ENCODE data around the gene KLF5. TPM values are rescaled to one million over a fixed set of nuclear protein-coding genes. Genes with fewer than 3 reads are reported as not detected.

Gene KLF5
- total RNA-seq, 1 experiment from 2014 or later, result 2.3 TPM

DNA sequence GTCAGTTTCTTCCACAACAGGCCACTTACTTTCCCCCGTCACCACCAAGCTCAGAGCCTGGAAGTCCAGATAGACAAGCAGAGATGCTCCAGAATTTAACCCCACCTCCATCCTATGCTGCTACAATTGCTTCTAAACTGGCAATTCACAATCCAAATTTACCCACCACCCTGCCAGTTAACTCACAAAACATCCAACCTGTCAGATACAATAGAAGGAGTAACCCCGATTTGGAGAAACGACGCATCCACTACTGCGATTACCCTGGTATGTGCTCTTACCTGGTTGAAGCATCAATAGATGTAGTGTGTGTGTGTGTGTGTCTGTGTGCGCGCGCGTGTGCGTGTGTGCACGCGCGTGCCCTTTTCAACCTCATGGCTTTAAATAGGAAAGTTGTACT, 3.7 kb downstream of the KLF5 start:
- TF ChIP-seq, protein P1, sequence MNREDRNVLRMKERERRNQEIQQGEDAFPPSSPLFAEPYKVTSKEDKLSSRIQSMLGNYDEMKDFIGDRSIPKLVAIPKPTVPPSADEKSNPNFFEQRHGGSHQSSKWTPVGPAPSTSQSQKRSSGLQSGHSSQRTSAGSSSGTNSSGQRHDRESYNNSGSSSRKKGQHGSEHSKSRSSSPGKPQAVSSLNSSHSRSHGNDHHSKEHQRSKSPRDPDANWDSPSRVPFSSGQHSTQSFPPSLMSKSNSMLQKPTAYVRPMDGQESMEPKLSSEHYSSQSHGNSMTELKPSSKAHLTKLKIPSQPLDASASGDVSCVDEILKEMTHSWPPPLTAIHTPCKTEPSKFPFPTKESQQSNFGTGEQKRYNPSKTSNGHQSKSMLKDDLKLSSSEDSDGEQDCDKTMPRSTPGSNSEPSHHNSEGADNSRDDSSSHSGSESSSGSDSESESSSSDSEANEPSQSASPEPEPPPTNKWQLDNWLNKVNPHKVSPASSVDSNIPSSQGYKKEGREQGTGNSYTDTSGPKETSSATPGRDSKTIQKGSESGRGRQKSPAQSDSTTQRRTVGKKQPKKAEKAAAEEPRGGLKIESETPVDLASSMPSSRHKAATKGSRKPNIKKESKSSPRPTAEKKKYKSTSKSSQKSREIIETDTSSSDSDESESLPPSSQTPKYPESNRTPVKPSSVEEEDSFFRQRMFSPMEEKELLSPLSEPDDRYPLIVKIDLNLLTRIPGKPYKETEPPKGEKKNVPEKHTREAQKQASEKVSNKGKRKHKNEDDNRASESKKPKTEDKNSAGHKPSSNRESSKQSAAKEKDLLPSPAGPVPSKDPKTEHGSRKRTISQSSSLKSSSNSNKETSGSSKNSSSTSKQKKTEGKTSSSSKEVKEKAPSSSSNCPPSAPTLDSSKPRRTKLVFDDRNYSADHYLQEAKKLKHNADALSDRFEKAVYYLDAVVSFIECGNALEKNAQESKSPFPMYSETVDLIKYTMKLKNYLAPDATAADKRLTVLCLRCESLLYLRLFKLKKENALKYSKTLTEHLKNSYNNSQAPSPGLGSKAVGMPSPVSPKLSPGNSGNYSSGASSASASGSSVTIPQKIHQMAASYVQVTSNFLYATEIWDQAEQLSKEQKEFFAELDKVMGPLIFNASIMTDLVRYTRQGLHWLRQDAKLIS (CRISPR knock-in tag; IDR thresholded peaks at IDR 0.05; ENCODE audit: borderline replicate concordance), result no peak
- TF ChIP-seq ATF1 (CRISPR knock-in tag; IDR thresholded peaks at IDR 0.05), result no peak
- H3K4me1 Mint-ChIP-seq, result peaks cover 68% of the 10 kb centered on the region
- ATAC-seq, result no peak
- H3K4me3 Mint-ChIP-seq, result no peak overlapping the region
- H3K27ac Mint-ChIP-seq, result no peak overlapping the region
- H3K9me3 Mint-ChIP-seq, result no peaks in the 10 kb centered on the region
- peaks cover 70% of the 10 kb centered on the region for H3K27me3 Mint-ChIP-seq (ENCODE audit: low read depth)
- no peak for DNase-seq (ENCODE audit: low spot score)
- ChIA-PET CTCF (no interaction called here), POLR2A (no interaction called here)
- H3K36me3 Mint-ChIP-seq, result no peaks in the 10 kb centered on the region

DNA sequence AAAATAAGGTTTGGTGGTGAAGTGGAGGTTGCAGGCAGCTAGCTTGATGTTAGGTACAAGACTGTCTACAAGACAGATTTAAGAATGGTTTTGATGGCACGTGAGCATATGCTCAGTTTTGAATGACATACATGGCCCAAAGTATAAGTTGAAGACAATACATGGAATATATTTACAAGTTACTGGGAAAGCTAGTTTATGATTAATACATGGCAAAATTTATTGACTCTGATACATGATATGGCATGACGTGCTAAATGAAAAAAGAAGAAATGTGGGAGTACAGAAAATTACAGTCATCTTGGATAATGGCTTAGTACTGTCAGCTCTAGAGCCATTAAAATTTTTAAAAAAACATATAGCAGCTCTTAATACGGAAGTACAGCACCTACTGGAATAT, 4.4 kb downstream of the KLF5 start:
- POLR2A ChIA-PET, result interaction anchor here (0.7 kb wide), 1 partner anchor 36 kb away, joined by 3 read pairs; no protein-coding TSS in a partner anchor
- DNase-seq (ENCODE audit: low spot score) (no peak), ATAC-seq (no peak)
- H3K4me1 Mint-ChIP-seq, result peaks cover 62% of the 10 kb centered on the region
- no peak overlapping the region for H3K27ac Mint-ChIP-seq
- no peaks in the 10 kb centered on the region for H3K36me3 Mint-ChIP-seq
- TF ChIP-seq RELA (CRISPR knock-in tag; IDR thresholded peaks at IDR 0.05; ENCODE audit: borderline replicate concordance), result no peak
- TF ChIP-seq, protein P2, sequence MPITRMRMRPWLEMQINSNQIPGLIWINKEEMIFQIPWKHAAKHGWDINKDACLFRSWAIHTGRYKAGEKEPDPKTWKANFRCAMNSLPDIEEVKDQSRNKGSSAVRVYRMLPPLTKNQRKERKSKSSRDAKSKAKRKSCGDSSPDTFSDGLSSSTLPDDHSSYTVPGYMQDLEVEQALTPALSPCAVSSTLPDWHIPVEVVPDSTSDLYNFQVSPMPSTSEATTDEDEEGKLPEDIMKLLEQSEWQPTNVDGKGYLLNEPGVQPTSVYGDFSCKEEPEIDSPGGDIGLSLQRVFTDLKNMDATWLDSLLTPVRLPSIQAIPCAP (CRISPR knock-in tag; IDR thresholded peaks at IDR 0.05), result no peak
- H3K27me3 Mint-ChIP-seq (ENCODE audit: low read depth), result peaks cover 63% of the 10 kb centered on the region
- no peak overlapping the region for H3K4me3 Mint-ChIP-seq
- CTCF ChIA-PET, result no interaction called here
- H3K9me3 Mint-ChIP-seq, result no peaks in the 10 kb centered on the region

DNA sequence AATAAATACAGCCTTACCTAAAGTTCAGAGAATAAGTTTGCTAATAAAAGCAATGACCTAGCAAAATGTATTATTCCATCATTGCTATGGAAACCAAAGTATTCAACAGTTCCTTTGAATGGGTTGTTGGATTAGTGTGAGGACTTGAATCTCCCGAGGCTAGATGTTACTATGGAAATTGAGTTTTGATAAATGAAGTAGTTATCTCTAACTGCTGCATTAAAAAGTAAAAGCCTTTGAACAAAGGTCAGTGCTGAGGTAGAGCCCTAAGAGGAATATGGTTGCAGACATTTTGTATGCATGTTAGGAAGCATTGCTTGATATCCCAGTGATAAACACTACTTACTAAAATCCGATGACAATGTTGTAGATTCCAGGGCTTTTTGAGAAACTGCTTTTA, 6.2 kb downstream of the KLF5 start:
- ChIA-PET POLR2A (no interaction called here), CTCF (no interaction called here)
- Mint-ChIP-seq H3K27me3 (ENCODE audit: low read depth) (peaks cover 52% of the 10 kb centered on the region), H3K4me1 (peaks cover 58% of the 10 kb centered on the region), H3K27ac (no peak overlapping the region), H3K36me3 (no peaks in the 10 kb centered on the region), H3K9me3 (no peaks in the 10 kb centered on the region), H3K4me3 (no peak overlapping the region)
- no peak for ATAC-seq
- no peak for DNase-seq (ENCODE audit: low spot score)
- TF ChIP-seq ETV6 (CRISPR knock-in tag; IDR thresholded peaks at IDR 0.05) (no peak), ESRRA (CRISPR knock-in tag; IDR thresholded peaks at IDR 0.05; ENCODE audit: borderline replicate concordance) (no peak), ATF1 (CRISPR knock-in tag; IDR thresholded peaks at IDR 0.05) (no peak), NR3C1 (CRISPR knock-in tag; conservative IDR thresholded peaks at IDR 0.05; ENCODE audit: low read depth) (no peak), ELF4 (CRISPR knock-in tag; IDR thresholded peaks at IDR 0.05; ENCODE audit: low read depth) (no peak), NFE2L1 (CRISPR knock-in tag; IDR thresholded peaks at IDR 0.05) (no peak), EMX1 (CRISPR knock-in tag; IDR thresholded peaks at IDR 0.05) (no peak), RORB (CRISPR knock-in tag; IDR thresholded peaks at IDR 0.05) (no peak), TEAD4 (CRISPR knock-in tag; IDR thresholded peaks at IDR 0.05) (no peak), HMGA2 (CRISPR knock-in tag; IDR thresholded peaks at IDR 0.05) (no peak), MXD4 (CRISPR knock-in tag; IDR thresholded peaks at IDR 0.05; ENCODE audit: borderline replicate concordance) (no peak), ZNF219 (CRISPR knock-in tag; IDR thresholded peaks at IDR 0.05; ENCODE audit: borderline replicate concordance) (no peak)
- TF ChIP-seq, protein P3, sequence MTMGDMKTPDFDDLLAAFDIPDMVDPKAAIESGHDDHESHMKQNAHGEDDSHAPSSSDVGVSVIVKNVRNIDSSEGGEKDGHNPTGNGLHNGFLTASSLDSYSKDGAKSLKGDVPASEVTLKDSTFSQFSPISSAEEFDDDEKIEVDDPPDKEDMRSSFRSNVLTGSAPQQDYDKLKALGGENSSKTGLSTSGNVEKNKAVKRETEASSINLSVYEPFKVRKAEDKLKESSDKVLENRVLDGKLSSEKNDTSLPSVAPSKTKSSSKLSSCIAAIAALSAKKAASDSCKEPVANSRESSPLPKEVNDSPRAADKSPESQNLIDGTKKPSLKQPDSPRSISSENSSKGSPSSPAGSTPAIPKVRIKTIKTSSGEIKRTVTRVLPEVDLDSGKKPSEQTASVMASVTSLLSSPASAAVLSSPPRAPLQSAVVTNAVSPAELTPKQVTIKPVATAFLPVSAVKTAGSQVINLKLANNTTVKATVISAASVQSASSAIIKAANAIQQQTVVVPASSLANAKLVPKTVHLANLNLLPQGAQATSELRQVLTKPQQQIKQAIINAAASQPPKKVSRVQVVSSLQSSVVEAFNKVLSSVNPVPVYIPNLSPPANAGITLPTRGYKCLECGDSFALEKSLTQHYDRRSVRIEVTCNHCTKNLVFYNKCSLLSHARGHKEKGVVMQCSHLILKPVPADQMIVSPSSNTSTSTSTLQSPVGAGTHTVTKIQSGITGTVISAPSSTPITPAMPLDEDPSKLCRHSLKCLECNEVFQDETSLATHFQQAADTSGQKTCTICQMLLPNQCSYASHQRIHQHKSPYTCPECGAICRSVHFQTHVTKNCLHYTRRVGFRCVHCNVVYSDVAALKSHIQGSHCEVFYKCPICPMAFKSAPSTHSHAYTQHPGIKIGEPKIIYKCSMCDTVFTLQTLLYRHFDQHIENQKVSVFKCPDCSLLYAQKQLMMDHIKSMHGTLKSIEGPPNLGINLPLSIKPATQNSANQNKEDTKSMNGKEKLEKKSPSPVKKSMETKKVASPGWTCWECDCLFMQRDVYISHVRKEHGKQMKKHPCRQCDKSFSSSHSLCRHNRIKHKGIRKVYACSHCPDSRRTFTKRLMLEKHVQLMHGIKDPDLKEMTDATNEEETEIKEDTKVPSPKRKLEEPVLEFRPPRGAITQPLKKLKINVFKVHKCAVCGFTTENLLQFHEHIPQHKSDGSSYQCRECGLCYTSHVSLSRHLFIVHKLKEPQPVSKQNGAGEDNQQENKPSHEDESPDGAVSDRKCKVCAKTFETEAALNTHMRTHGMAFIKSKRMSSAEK (CRISPR knock-in tag; IDR thresholded peaks at IDR 0.05; ENCODE audit: borderline replicate concordance), result no peak
- TF ChIP-seq, protein P4, sequence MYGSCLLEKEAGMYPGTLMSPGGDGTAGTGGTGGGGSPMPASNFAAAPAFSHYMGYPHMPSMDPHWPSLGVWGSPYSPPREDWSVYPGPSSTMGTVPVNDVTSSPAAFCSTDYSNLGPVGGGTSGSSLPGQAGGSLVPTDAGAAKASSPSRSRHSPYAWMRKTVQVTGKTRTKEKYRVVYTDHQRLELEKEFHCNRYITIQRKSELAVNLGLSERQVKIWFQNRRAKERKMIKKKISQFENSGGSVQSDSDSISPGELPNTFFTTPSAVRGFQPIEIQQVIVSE (CRISPR knock-in tag; IDR thresholded peaks at IDR 0.05; ENCODE audit: borderline replicate concordance), result no peak
- TF ChIP-seq, protein P5, sequence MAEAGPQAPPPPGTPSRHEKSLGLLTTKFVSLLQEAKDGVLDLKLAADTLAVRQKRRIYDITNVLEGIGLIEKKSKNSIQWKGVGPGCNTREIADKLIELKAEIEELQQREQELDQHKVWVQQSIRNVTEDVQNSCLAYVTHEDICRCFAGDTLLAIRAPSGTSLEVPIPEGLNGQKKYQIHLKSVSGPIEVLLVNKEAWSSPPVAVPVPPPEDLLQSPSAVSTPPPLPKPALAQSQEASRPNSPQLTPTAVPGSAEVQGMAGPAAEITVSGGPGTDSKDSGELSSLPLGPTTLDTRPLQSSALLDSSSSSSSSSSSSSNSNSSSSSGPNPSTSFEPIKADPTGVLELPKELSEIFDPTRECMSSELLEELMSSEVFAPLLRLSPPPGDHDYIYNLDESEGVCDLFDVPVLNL (CRISPR knock-in tag; IDR thresholded peaks at IDR 0.05; ENCODE audit: borderline replicate concordance, low read depth), result no peak
- TF ChIP-seq, protein P6, sequence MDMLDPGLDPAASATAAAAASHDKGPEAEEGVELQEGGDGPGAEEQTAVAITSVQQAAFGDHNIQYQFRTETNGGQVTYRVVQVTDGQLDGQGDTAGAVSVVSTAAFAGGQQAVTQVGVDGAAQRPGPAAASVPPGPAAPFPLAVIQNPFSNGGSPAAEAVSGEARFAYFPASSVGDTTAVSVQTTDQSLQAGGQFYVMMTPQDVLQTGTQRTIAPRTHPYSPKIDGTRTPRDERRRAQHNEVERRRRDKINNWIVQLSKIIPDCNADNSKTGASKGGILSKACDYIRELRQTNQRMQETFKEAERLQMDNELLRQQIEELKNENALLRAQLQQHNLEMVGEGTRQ (CRISPR knock-in tag; IDR thresholded peaks at IDR 0.05), result no peak
- TF ChIP-seq, protein P7, sequence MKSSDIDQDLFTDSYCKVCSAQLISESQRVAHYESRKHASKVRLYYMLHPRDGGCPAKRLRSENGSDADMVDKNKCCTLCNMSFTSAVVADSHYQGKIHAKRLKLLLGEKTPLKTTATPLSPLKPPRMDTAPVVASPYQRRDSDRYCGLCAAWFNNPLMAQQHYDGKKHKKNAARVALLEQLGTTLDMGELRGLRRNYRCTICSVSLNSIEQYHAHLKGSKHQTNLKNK (CRISPR knock-in tag; IDR thresholded peaks at IDR 0.05), result no peak

All from WTC11 (cell line).